ENCODE data around the gene MAPKAP1. TPM values are rescaled to one million over a fixed set of nuclear protein-coding genes. Genes with fewer than 3 reads are reported as not detected.

MAPKAP1 gene
- total RNA-seq, 2 experiments from 2014 or later = 58.7 to 63.6 TPM

- H3K36me3 Mint-ChIP-seq (ENCODE audit: low read depth) = peaks cover 17% of the 10 kb centered on the region
- ChIA-PET CTCF (interaction anchor here (0.9 kb wide), 1 partner anchor 9 kb away, joined by 3 read pairs; no protein-coding TSS in a partner anchor), POLR2A (no interaction called here)
- no peak overlapping the region for H3K27ac Mint-ChIP-seq
- H3K4me3 Mint-ChIP-seq = no peak overlapping the region
- no peaks in the 10 kb centered on the region for H3K27me3 Mint-ChIP-seq
- no peaks in the 10 kb centered on the region for H3K9me3 Mint-ChIP-seq
- peaks cover 39% of the 10 kb centered on the region for H3K4me1 Mint-ChIP-seq
- DNase-seq = no peak
Measured at GRCh38 chr9:125523681-125524080, 183.3 kb downstream of the MAPKAP1 start.

GRCh38 chr9:125522328-125522725, 184.7 kb downstream of the MAPKAP1 start:
- Mint-ChIP-seq H3K27me3 (no peaks in the 10 kb centered on the region), H3K4me3 (no peak overlapping the region), H3K36me3 (ENCODE audit: low read depth) (peaks cover 17% of the 10 kb centered on the region), H3K4me1 (peaks cover 36% of the 10 kb centered on the region), H3K27ac (peak overlapping the region; percentile 90), H3K9me3 (no peaks in the 10 kb centered on the region)
- ChIA-PET CTCF (interaction anchor here (0.6 to 1.4 kb wide), 3 partner anchors 9 to 492 kb away, joined by 3 to 7 read pairs (median 3); no protein-coding TSS in a partner anchor), POLR2A (interaction anchor here (1.1 kb wide), 1 partner anchor 8 kb away, joined by 3 read pairs; no protein-coding TSS in a partner anchor)
- no peak for DNase-seq

- CTCF ChIA-PET = interaction anchor here (0.6 to 1.4 kb wide), 4 partner anchors 8 to 491 kb away, joined by 3 to 7 read pairs (median 3); no protein-coding TSS in a partner anchor
- H3K27ac Mint-ChIP-seq = peak overlapping the region; percentile 90
- no peaks in the 10 kb centered on the region for H3K9me3 Mint-ChIP-seq
- DNase-seq = peak; percentile 60
- H3K4me3 Mint-ChIP-seq = peak overlapping the region; percentile 33
- peaks cover 17% of the 10 kb centered on the region for H3K36me3 Mint-ChIP-seq (ENCODE audit: low read depth)
- no peaks in the 10 kb centered on the region for H3K27me3 Mint-ChIP-seq
- POLR2A ChIA-PET = interaction anchor here (1.1 kb wide), 1 partner anchor 9 kb away, joined by 3 read pairs; no protein-coding TSS in a partner anchor
- peaks cover 36% of the 10 kb centered on the region for H3K4me1 Mint-ChIP-seq
Measured at GRCh38 chr9:125521462-125522327, 185.3 kb downstream of the MAPKAP1 start.

GRCh38 chr9:125519734-125520133, 187.3 kb downstream of the MAPKAP1 start:
- H3K4me3 Mint-ChIP-seq = no peak overlapping the region
- peaks cover 17% of the 10 kb centered on the region for H3K36me3 Mint-ChIP-seq (ENCODE audit: low read depth)
- H3K4me1 Mint-ChIP-seq = peaks cover 32% of the 10 kb centered on the region
- H3K9me3 Mint-ChIP-seq = no peaks in the 10 kb centered on the region
- no peaks in the 10 kb centered on the region for H3K27me3 Mint-ChIP-seq
- no peak overlapping the region for H3K27ac Mint-ChIP-seq
- ChIA-PET CTCF (no interaction called here), POLR2A (no interaction called here)
- DNase-seq = no peak

- ChIA-PET CTCF (interaction anchor here (0.7 to 1.3 kb wide), 2 partner anchors 8 to 963 kb away, joined by 3 to 6 read pairs; no protein-coding TSS in a partner anchor), POLR2A (no interaction called here)
- H3K4me1 Mint-ChIP-seq = peaks cover 36% of the 10 kb centered on the region
Measured at GRCh38 chr9:125517577-125517976, 189.4 kb downstream of the MAPKAP1 start.

GRCh38 chr9:125515983-125516940, 190.7 kb downstream of the MAPKAP1 start:
- ChIA-PET POLR2A (no interaction called here), CTCF (no interaction called here)
- Mint-ChIP-seq H3K27ac (no peak overlapping the region), H3K4me3 (no peak overlapping the region), H3K9me3 (no peaks in the 10 kb centered on the region), H3K4me1 (peaks cover 23% of the 10 kb centered on the region), H3K27me3 (no peaks in the 10 kb centered on the region), H3K36me3 (ENCODE audit: low read depth) (peaks cover 8% of the 10 kb centered on the region)
- no peak for DNase-seq

More at GRCh38 chr9:125517577-125517976, 189.4 kb downstream of the MAPKAP1 start:
- DNase-seq = no peak
- Mint-ChIP-seq H3K36me3 (ENCODE audit: low read depth) (peaks cover 8% of the 10 kb centered on the region), H3K4me3 (no peak overlapping the region), H3K27me3 (no peaks in the 10 kb centered on the region), H3K9me3 (no peaks in the 10 kb centered on the region), H3K27ac (no peak overlapping the region)

GRCh38 chr9:125515281-125515680, 191.7 kb downstream of the MAPKAP1 start:
- Mint-ChIP-seq H3K36me3 (ENCODE audit: low read depth) (peaks cover 3% of the 10 kb centered on the region), H3K27me3 (no peaks in the 10 kb centered on the region), H3K4me3 (no peak overlapping the region), H3K27ac (no peak overlapping the region), H3K9me3 (no peaks in the 10 kb centered on the region), H3K4me1 (peaks cover 15% of the 10 kb centered on the region)
- POLR2A ChIA-PET = no interaction called here
- CTCF ChIA-PET = no interaction called here
- no peak for DNase-seq

GRCh38 chr9:125514468-125514867, 192.5 kb downstream of the MAPKAP1 start:
- CTCF ChIA-PET = interaction anchor here (1.0 to 1.8 kb wide), 4 partner anchors 9 to 47 kb away, joined by 3 to 9 read pairs (median 3); no protein-coding TSS in a partner anchor
- POLR2A ChIA-PET = no interaction called here
- H3K4me3 Mint-ChIP-seq = no peak overlapping the region
- H3K4me1 Mint-ChIP-seq = peaks cover 15% of the 10 kb centered on the region
- no peaks in the 10 kb centered on the region for H3K27me3 Mint-ChIP-seq
- DNase-seq = no peak
- no peak overlapping the region for H3K27ac Mint-ChIP-seq
- no peaks in the 10 kb centered on the region for H3K9me3 Mint-ChIP-seq
- H3K36me3 Mint-ChIP-seq (ENCODE audit: low read depth) = no peaks in the 10 kb centered on the region

- Mint-ChIP-seq H3K27ac (peak overlapping the region; percentile 32), H3K9me3 (no peaks in the 10 kb centered on the region), H3K4me3 (peak overlapping the region; percentile 33), H3K27me3 (no peaks in the 10 kb centered on the region), H3K36me3 (ENCODE audit: low read depth) (no peaks in the 10 kb centered on the region), H3K4me1 (peaks cover 15% of the 10 kb centered on the region)
- ChIA-PET CTCF (interaction anchor here (0.6 to 1.8 kb wide), 7 partner anchors 8 to 113 kb away, joined by 3 to 9 read pairs (median 3); no protein-coding TSS in a partner anchor), POLR2A (no interaction called here)
- DNase-seq = peak; percentile 23
Measured at GRCh38 chr9:125513668-125514413, 193.2 kb downstream of the MAPKAP1 start.

GRCh38 chr9:125513303-125513667, 193.7 kb downstream of the MAPKAP1 start:
- ChIA-PET CTCF (interaction anchor here (0.6 to 1.8 kb wide), 7 partner anchors 9 to 112 kb away, joined by 3 to 9 read pairs (median 3); no protein-coding TSS in a partner anchor), POLR2A (no interaction called here)
- H3K36me3 Mint-ChIP-seq (ENCODE audit: low read depth) = no peaks in the 10 kb centered on the region
- no peaks in the 10 kb centered on the region for H3K9me3 Mint-ChIP-seq
- DNase-seq = no peak
- H3K4me1 Mint-ChIP-seq = peaks cover 15% of the 10 kb centered on the region
- peak overlapping the region; percentile 32 for H3K27ac Mint-ChIP-seq
- no peak overlapping the region for H3K4me3 Mint-ChIP-seq
- H3K27me3 Mint-ChIP-seq = no peaks in the 10 kb centered on the region

GRCh38 chr9:125511789-125512660, 195.0 kb downstream of the MAPKAP1 start:
- Mint-ChIP-seq H3K4me1 (peaks cover 15% of the 10 kb centered on the region), H3K9me3 (no peaks in the 10 kb centered on the region), H3K27ac (no peak overlapping the region), H3K4me3 (no peak overlapping the region), H3K27me3 (no peaks in the 10 kb centered on the region), H3K36me3 (ENCODE audit: low read depth) (no peaks in the 10 kb centered on the region)
- ChIA-PET POLR2A (no interaction called here), CTCF (interaction anchor here (1.0 kb wide), 1 partner anchor 10 kb away, joined by 3 read pairs; no protein-coding TSS in a partner anchor)
- no peak for DNase-seq

Measured in activated CD4-positive, alpha-beta T cell treated with anti-CD3 and anti-CD28 coated beads, Interleukin-2, amount 10 ng/mL, durations not matched to agents 7 days and 5 days (primary cell).